HG03521 (cell line): Measurements from ENCODE around the gene TMCO1.
"Not testable (repeated sequence)": the region's sequence is repeated elsewhere in the genome, so short reads cannot be mapped to it uniquely, and the experiment has no call there.

ENCODE experiments used
- ATAC-seq: cut with Tn5 transposase; IDR thresholded peaks from one replicate; pipeline ENCODE4 v1.9.1; 2021; ENCODE audit warnings: mild to moderate bottlenecking, moderate library complexity; ENCODE audit not compliant: unreplicated experiment

TMCO1 gene

GRCh38 chr1:165747632-165748447 lies 20.8 kb downstream of the TMCO1 start:
- no peak for ATAC-seq

DNA sequence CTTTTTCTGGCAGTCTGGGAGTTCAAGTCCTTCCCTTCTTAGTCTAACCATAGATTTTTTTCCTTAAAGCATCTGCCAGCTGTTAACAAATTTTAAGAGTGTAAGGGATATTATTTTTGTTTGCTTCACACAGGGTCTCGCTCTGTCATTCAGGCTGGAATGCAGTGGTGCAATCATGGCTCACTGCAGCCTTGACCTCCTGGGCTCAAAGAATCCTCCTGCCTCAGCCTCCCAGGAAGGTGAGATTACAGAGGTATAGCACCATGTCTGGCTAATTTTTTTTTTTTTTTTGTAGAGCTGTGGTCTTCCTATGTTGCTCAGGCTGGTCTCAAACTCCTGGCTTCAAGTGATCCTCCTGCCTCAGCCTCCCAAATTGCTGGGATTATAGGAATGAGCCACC lies 23.8 kb downstream of the TMCO1 start:
- not testable (repeated sequence) for ATAC-seq

GRCh38 chr1:165742194-165742593 lies 26.5 kb downstream of the TMCO1 start:
- ATAC-seq = no peak

DNA sequence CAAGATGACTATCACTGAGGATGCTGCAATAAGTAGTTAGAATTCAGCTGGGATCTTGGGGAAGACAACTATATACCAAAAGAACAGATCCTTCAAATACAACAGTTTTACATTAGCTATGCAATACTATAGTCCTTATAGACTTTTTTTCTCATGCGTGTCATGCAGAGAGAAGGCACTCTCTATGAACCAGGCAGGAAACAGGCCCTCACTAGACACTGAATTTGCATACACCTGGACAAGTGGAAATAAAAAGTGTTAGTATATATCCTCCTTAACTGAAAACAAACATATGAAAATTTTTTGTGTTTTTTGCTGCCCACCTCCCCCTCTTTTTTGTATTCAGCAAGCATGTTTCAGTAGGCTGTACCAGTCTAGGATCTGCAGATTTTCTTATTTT lies 29.9 kb downstream of the TMCO1 start:
- peak; percentile 98 for ATAC-seq

DNA sequence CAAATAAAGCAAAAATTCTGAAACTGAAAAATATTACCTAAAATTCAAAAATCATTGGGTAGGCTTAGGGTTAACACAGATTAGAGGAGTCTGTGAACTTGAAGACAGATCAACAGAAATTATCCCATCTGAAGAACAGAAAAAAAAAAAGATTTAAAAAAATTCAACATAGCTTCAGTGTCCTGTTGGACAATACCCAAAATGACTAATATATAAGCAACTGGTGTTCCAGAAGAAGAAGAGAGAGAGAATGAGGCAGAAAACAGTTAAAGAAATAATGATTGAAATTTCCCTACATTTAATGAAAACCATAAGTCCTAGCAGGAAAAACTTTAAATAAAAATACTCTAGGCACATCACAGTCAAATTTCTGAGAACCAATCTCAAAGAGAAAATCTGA lies 31.5 kb downstream of the TMCO1 start:
- ATAC-seq = no peak

DNA sequence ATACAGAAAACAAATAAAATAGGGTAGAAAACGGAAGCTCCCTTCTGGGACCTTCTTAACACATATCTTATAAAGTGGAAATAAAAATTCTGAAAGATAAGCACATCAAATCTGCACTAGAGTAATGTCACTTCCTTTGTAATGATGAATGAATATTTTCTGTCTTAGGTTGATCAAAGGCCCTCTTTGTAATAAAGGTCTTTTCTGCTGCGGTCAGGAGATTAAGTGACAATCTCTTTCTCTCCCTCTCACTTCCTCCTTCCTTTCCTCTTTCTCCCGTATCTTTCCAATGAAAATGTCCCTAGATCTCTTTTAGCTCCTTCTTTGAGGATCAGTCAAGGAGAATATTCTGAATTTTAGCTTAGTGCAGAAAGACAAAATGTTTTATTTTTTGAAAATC lies 33.8 kb downstream of the TMCO1 start:
- no peak for ATAC-seq

DNA sequence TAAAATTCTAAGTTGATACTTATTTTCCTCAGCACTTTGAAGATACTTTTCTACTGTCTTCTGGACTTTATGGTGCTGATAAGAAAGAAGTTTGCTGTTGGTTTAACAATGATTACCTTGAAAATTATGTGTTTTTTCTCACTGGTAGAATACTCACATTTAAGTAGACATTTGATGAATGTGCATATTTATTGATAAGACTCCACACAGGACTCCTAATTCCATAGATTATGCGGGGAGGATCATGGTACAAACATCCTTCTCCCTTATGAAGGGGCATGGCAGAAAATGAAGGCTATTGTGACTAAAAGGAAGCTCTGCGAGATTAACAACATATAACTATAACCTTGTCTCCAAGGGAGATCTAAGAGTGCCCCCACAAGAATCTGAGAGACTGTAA lies 41.8 kb downstream of the TMCO1 start:
- no peak for ATAC-seq

DNA sequence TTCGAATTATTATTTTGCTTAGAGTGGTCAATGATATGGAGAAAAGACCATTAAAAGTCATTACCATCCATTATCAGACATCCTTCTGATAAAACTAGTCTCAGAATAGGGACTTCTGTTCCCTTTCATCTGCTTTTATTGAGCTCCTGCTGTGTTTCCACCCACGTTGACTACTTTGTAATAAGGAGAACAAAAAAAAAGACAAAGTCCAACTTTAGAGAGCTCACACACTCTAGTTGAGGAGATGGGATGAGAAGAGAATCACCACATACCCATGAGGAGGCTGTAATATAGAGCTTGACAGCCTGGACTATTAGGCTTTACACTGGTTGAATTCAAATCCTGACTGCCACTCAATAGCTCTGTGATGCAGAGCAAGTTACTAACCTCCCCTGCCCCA lies 42.5 kb downstream of the TMCO1 start:
- no peak for ATAC-seq

GRCh38 chr1:165717918-165718515 lies 50.7 kb downstream of the TMCO1 start:
- ATAC-seq = no peak

DNA sequence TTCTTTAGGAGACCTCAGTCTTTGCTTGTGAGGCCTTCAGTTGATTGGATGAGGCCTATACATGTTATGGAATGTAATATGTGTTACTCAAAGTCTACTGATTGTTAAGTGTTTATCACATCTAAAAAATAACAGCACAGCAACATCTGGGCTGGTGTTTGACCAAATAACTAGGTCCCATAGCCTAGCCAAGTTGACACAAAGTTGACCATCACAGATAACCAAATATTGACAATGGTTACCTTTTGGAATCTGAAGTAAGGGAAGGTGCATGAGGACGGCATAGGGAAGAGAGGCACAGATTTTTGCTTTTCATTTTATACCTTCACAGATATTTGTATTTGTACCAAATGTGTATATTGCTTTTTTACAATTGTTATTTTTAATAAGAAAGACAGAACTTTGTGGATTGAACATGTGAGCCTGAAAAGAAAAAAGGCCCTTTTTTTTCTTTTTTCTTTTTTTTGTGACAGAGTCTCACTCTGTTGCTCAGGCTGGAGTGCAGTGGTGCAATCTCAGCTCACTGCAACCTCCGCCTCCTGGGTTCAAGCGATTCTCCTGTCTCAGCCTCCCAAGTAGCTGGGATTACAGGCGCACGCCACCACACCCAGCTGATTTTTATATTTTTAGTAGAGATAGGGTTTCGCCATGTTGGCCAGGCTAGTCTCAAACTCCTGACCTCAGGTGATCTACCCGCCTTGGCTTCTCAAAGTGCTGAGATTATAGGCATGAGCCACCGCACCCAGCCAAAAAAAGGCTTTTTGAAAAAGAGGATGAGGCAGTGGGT lies 52.2 kb downstream of the TMCO1 start:
- not testable (repeated sequence) for ATAC-seq

DNA sequence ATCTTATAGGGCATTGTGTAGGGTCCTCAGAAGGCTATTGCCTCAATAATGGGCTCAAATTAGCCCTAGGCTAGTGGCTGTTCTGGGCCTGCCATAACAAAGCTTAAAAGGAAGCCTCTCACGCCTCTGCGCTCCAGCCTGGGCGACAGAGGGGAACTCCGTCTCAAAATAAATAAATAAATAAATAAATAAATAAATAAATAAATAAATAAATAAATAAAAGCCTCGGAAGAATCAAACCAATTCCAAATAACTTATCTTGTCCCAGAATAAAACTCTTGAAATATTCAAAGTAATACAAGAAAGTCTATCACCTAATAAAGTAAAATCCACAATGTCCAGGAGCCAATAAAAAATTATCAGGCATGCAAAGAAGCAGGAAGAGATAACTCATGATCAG lies 55.9 kb downstream of the TMCO1 start:
- ATAC-seq = no peak

DNA sequence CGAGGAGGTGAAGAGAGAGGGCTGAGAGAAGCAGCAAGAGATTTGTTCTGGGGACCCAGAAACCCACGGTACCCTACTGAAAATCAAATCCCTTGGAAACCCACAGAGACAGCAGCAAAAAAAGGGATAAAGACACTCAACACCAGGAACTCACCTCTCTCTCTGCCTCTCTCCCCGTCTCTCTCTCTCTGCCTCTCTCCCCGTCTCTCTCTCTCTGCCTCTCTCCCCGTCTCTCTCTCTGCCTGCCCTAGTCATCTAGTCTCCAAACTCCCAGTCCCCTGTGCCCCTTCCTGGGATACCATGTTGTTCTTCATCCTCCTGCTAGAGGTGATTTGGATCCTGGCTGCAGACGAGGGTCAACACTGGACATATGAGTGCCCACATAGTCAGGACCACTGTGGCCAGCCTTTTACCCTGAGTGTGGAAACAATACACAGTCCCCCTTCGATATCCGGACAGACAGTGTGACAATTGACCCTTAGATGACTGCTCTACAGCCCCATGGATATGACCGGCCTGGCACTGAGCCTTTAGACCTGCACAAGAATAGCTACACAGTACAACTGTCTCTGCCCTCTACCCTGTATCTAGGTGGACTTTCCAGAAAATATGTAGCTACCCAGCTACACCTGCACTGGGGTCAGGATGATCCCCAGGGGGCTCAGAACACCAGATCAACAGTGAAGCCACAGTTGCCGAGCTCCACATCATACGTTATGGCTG lies 60.5 kb downstream of the TMCO1 start:
- no peak for ATAC-seq

- ATAC-seq = no peak
Observed at GRCh38 chr1:165703648-165704047, 65.0 kb downstream of the TMCO1 start.

DNA sequence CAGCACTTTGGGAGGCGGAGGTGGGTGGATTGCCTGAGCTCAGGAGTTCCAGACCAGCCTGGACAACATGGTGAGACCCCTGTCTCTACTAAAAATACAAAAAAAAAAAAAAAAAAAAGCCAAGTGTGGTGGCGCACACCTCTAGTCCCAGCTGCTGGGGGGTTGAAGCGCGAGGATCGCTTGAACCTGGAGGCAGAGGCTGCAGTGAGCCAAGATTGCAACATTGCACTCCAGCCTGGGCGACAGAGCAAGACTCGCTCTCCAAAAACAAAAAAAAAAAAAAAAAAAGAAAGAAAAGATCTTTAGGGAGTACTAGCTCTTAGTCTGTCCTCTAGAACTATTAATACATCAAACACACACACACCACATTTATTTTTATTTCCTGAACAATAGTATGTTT lies 66.7 kb downstream of the TMCO1 start:
- ATAC-seq = not testable (repeated sequence)

GRCh38 chr1:165699577-165699976 lies 69.1 kb downstream of the TMCO1 start:
- no peak for ATAC-seq

DNA sequence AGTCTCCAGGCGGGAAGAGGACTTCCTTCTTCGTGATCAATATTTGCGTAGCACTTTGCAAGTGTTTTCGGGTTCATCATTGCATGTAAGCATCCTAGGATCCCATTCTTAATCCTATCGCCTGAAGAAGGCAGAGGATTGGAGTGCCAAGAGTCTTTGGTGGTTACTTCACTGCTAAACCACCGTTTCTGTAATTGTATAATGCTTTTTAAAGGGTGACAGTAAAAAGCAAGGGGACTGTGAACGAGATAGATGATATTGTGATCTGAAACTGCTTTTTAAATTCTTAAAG lies 70.0 kb downstream of the TMCO1 start:
- no peak for ATAC-seq

DNA sequence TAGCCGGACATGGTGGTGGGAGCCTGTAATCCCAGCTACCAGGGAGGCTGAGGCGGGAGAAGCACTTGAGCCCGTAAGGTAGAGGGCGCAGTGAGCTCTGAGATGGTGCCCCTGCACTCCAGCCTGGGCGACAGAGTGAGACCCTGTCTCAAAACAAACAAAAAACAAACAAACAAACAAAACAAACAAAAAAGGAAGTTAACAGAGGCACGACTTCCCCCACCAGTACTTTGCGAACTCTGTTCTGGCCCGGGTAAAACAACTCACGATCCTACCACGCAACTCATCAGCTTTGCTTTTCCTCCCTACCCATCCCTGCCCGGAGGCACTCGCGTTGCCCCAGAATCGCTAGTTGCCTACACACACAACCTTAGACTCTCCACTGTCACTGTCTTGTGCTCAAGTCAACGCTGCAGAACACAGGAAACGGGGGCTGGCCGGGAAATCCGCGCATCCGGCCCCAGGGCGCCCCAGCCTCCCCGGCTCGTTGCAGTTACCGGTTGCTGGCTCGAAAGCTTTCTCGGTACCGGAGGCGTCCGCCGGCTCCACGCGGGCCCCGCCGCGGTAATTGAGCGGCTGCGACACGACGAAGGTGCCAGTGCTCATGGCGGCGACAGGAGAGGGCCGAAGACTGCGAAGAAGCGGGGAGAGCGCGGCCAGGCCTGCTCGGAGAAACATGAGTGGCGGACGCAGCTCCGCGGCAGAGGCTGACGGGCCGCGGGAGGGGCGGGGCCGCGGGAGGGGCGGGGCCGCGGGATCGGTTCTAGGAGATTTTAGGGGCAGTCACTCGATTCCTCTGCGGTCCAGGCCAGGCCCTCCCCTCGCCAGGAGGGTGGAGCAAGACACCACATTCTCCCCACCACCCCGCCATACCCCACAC lies 70.5 kb downstream of the TMCO1 start, which contains the start of gene ALDH9A1:
Gene ALDH9A1, minus strand, starts transcription at position 682 of the 880 bp plus-strand sequence. Its CDS starts 4 bp downstream, at position 678.
- peak; percentile 91 for ATAC-seq

GRCh38 chr1:165697491-165697880 lies 71.2 kb downstream of the TMCO1 start:
- no peak for ATAC-seq

- no peak for ATAC-seq
Observed at GRCh38 chr1:165696625-165697100, 72.0 kb downstream of the TMCO1 start.

- no peak for ATAC-seq
Observed at GRCh38 chr1:165695031-165695430, 73.6 kb downstream of the TMCO1 start.
